Dermis microvascular lymphatic vessel endothelial cell (primary cell): ENCODE results near the gene DGAT2. TPM values are rescaled to one million over a fixed set of nuclear protein-coding genes. Genes with fewer than 3 reads are reported as not detected.
"Not testable (repeated sequence)": the region's sequence is repeated elsewhere in the genome, so short reads cannot be mapped to it uniquely, and the experiment has no call there.

ENCODE experiments used
- DNase-seq, 2 donors: peaks; one replicate each; pipeline versions ENCODE4 v3.0.0 to v3.0.0-alpha.2; 2010; ENCODE audit warnings: low read depth in 2 of 2
- total RNA-seq: library from RNA; depleted of rRNA; stranded (reverse); fragments of >200 nt; gene quantifications from 2 replicates; pipeline ENCODE4 v1.2.1, GENCODE V29; 2014

Gene DGAT2
- total RNA-seq, 1 donor from 2014 or later, result 1.3 TPM

GRCh38 chr11:75748729-75749273 lies 19.8 kb upstream of the DGAT2 start:
- DNase-seq, result not testable (repeated sequence)

- DNase-seq, result not testable (repeated sequence)
These were observed 13.6 kb upstream of the DGAT2 start for GRCh38 chr11:75754933-75755332.

GRCh38 chr11:75757651-75758050 lies 10.9 kb upstream of the DGAT2 start:
- no peak for DNase-seq

GRCh38 chr11:75759832-75760231 lies 8.7 kb upstream of the DGAT2 start:
- DNase-seq, result no peak

- DNase-seq, result no peak
These were observed 8.3 kb upstream of the DGAT2 start for GRCh38 chr11:75760243-75760642.

- DNase-seq, result peak in 1 of 2 donors; percentile 37
These were observed 7.7 kb upstream of the DGAT2 start for GRCh38 chr11:75760710-75761493.

- DNase-seq, result no peak
These were observed 6.4 kb upstream of the DGAT2 start for GRCh38 chr11:75762158-75762557.

- DNase-seq, result no peak
These were observed 5.7 kb upstream of the DGAT2 start for GRCh38 chr11:75762885-75763284.

- no peak for DNase-seq
These were observed 4.7 kb upstream of the DGAT2 start for GRCh38 chr11:75763846-75764245.

- DNase-seq, result no peak
These were observed 3.5 kb upstream of the DGAT2 start for GRCh38 chr11:75765116-75765515.

GRCh38 chr11:75766443-75767227 lies 1.9 kb upstream of the DGAT2 start:
- DNase-seq, result no peak

GRCh38 chr11:75767228-75767572 lies 1.4 kb upstream of the DGAT2 start:
- DNase-seq, result no peak

- DNase-seq, result no peak
These were observed 826 bp upstream of the DGAT2 start for GRCh38 chr11:75767793-75768111.

GRCh38 chr11:75768909-75769771 lies 562 bp downstream of the DGAT2 start:
- DNase-seq, result no peak

- no peak for DNase-seq
These were observed 1.5 kb downstream of the DGAT2 start for GRCh38 chr11:75770102-75770501.

- DNase-seq, result no peak
These were observed 3.2 kb downstream of the DGAT2 start for GRCh38 chr11:75771646-75772410.

- DNase-seq, result no peak
These were observed 5.2 kb downstream of the DGAT2 start for GRCh38 chr11:75773595-75774353.

GRCh38 chr11:75775056-75775455 lies 6.5 kb downstream of the DGAT2 start:
- DNase-seq, result no peak

GRCh38 chr11:75776546-75776945 lies 8.0 kb downstream of the DGAT2 start:
- no peak for DNase-seq

GRCh38 chr11:75777461-75778110 lies 9.0 kb downstream of the DGAT2 start:
- DNase-seq, result peak; percentile 4 to 37
